Left colon (tissue), 2 donors: ENCODE results near the gene EPHA7. TPM values are rescaled to one million over a fixed set of nuclear protein-coding genes. Genes with fewer than 3 reads are reported as not detected.

Experiments used
- ATAC-seq: fragments of 200-7000 bp; cut with Tn5 transposase; one replicate; pipeline ENCODE4 v1.9.1; 2020; ENCODE audit warnings: mild to moderate bottlenecking, moderate library complexity
- DNase-seq, 2 donors: peaks; one replicate each; pipeline ENCODE4 v3.0.0-alpha.2; 2020
- intact Hi-C, 2 donors: fragments of 100-400 bp; cut with DNase I in 1 of 2; cut with micrococcal nuclease in 1 of 2; formaldehyde crosslinking; loops; one replicate each; pipeline versions ENCODE4 v1.11.2 to v1.14.0; 2022; cut with DNase I, micrococcal nuclease
- long read RNA-seq: library from polyadenylated mRNA; unstranded; transcript quantifications from one replicate; pipeline ENCODE4 v2.0.0, GENCODE V29; 2021
- total RNA-seq, 2 donors: library from RNA; stranded (reverse); fragmentation: NEBNext Ultra II Directional; extraction: Animal tissue kit (Norgen Biotek cat#: 25700); gene quantifications; one replicate each; pipeline ENCODE4 v1.2.1, GENCODE V29; 2021
- donor health status: DM: no; HTN: no; CAD: no.
- donor health status: DM: yes; HTN: yes; CAD: no.

The EPHA7 gene
- total RNA-seq: 10 to 100 TPM in 1 of 2 donors, under 1 TPM in 1; 0.34 to 10.8 TPM
- long read RNA-seq: 0 reads

DNA sequence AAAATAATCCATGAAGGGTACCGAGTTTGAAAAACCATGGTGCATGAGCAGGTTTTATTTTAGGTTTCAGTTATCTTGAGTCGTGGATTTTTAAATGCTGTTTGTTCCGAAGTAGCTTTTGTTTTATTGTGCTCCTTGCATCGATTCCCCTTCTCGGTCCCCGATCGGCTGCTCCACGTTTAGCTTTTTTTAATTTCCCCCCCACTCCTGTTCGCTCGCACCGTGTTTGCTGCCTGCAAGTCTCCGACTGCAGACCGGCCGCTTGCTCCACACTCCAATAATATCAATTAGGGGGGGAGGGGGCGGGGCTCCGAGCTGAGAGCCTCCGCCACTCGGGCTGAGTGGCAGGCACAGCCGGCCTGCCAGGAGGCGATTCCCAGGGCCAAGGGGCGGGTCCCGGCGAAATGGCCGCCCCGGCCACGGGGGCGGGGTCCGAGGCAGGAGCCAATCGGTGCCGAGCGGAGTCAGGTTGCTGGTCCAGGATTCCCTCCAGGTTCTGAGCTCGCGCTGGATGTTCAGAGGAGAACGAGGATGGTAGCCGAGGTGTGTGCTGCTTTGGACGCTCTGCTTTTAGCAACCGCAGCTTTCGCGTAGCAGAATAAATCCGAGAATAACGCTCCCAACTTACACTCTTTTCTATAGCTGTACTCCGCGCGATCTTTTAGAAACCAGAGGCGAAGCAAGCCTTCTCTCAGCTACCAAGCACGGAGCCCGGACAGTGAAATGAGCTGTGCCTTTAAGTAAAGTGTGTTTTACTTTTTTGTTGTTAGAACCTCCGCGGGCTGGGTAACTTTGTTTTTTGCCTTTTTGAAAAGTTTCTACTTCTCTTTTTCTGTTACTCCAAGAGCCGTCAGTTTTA, at the start of gene EPHA7:
TSS of gene EPHA7 (minus strand) at position 256 of the 859 bp plus-strand sequence. CDS start at position 38, 218 bp downstream.
- DNase-seq (peak; percentile 83 to 87), ATAC-seq (peak; percentile 98)
- intact Hi-C loops: no loop called here

GRCh38 chr6:93468291-93468690, 48.9 kb upstream of the EPHA7 start:
- ATAC-seq: no peak
- no peak for DNase-seq
- intact Hi-C loops: no loop called here

DNA sequence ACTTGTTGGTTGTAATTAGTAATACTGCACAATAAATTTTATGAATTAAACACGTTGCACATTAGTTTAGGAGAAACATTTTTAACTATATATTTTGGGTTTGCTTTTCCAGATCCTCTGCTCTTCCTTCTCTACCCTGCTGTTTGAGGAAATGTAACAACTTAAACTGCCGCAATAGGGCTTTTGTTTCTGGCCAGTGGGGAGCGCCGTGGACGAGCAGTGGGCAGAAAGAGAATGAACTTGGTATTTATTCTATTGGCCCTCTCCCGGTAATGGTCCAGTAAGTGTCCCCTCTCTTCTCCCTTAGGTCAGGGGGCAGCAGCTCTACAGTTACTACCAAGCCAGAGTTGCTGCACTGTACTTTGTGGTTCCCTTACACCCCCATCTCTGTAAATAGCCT, 35.2 kb upstream of the EPHA7 start:
- ATAC-seq (no peak), DNase-seq (no peak)
- intact Hi-C loops: no loop called here

- intact Hi-C loops: no loop called here
- DNase-seq: no peak
- ATAC-seq: no peak
These were observed 34.6 kb upstream of the EPHA7 start for GRCh38 chr6:93453956-93454355.

- peak; percentile 56 for ATAC-seq
These were observed 28.5 kb upstream of the EPHA7 start for GRCh38 chr6:93447874-93448273.

GRCh38 chr6:93437491-93437890, 18.1 kb upstream of the EPHA7 start:
- ATAC-seq (no peak), DNase-seq (no peak)
- intact Hi-C loops: no loop called here

More at GRCh38 chr6:93447874-93448273, 28.5 kb upstream of the EPHA7 start:
- DNase-seq: no peak
- intact Hi-C loops: no loop called here

- ATAC-seq: no peak
- DNase-seq: no peak
- intact Hi-C loops: no loop called here
These were observed 14.2 kb upstream of the EPHA7 start for GRCh38 chr6:93433592-93433991.

DNA sequence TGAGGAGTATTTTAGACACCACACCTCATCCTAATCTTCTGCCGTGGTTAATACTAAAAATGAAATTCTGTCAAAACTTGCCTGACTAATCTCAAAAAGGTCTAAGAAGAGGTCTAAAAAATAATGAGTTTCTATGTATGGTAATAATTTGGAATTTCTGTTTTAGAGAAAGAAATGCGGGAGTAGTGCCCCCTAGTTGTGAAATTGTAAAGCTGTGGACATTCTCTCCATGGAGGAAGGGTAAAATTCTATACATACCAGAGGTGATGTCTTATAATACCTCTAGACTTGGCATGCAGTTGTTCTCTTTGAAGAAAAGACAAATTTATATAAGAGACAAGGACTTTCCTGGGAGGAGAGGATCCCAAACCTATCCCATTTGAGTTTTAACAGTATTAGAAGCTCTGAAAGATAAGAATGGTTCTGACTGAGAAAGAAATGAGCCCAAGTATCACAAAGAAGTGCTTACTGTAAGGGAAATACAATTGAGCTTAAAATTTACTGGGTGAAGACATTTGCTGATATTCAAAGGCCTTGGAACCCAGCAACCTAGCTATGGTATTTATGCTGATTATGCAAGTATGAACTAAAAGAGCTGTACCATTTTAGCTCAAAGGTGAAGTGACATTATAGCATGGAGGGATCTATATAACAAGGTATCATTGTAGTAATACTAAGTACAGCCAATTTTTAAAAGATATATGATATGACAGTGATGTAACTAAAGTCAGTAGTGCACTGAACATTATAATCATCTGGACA, 5.1 kb upstream of the EPHA7 start:
- intact Hi-C loops: no loop called here
- ATAC-seq (no peak), DNase-seq (no peak)

DNA sequence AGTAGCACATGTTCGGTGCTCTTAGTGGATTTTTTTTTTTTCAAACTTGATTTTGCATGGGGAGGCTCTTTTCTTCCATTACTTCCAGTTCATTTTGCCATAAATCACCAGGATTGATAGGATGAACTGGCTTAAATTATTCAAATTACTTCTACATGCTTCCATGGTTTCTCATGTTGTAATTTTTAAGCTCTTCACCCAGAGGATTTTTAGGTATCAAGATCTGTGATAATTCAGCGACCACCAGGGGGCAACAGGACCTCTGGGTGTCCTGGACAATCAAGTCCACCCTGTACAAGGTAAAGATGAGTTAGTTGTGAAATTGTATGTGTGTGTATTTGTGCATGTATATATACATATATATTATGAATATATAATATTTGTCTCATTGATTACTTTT, 4.2 kb upstream of the EPHA7 start:
- no peak for ATAC-seq
- intact Hi-C loops: no loop called here

DNA sequence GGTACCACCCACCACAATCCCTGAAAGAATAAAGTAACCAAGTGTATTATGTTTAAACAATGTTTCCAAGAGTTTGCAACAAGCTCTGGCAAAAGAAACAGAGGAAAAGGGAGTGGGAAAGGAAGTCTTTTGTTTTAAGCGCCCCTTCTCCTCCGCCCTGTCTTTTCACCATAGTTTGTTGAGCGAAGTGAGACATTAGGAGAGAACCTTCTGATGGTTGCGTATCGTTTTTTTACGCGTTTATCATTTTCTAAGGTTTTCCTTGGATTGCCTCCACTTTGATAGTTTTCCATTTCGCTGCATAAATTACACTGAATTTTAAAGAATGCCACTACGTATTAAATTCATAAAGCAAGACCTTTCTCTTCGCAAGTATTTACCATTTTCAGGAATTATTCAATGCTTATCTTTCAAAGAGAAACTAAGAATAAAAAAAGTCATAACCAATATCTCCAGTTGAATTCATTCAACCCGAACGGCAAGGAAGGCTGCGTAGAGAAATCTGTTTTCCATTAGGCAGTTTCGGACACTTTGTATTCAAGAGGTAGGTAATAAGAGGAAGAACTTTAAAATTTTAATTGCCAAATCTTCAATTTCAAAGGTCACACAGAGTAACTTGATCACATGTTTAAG, 920 bp upstream of the EPHA7 start:
- DNase-seq: no peak
- intact Hi-C loops: no loop called here
- ATAC-seq: no peak

More for the DNA sequence above, 4.2 kb upstream of the EPHA7 start:
- peak in 1 of 2 donors; percentile 53 for DNase-seq

DNA sequence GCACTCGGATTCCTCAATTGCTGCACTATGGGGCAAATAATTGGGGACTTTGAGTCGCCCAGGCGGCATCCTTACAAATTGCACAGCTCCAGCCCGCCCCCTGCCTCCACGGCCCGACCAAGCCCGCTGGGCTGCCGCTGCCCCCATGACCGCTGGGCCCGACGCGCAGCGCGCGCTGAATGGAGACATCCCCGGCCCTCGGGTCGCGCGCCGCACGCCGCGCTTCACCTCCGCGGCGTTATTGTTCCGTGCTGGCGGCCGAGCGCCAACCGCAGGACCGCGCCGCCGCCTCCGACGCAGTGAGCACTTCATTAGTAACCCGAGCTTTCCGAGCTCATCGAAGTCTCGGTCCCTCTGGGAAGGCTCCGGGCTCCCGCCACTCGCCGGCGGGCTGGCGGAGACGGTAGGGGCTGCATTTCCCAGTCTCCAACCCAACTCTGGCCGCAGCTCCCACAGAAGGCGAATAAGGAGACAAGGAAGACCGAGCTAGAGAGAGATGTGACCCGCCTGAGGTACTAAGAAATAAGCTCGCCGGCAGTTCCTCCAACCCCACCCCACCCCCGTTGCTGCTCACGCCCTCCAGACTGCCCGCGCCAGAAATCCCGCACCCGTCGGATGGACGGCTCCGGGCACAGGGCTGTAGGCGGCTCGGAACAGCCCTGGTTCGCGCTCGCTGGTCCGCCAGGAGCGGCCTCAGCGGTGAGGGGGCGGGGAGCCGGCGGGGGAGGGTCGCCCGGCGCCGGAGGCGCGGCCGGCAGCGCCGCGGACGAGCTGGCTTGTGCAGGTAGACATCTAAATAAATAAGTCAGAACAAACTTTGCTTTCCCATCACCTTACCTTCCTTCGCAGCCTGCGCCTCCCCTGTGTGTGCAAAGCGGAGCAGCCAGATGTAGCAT, 703 bp downstream of the EPHA7 start:
- DNase-seq (peak in 1 of 2 donors; percentile 21), ATAC-seq (peak; percentile 49)
- intact Hi-C loops: no loop called here

GRCh38 chr6:93418033-93418407, 1.3 kb downstream of the EPHA7 start:
- DNase-seq (no peak), ATAC-seq (no peak)
- intact Hi-C loops: no loop called here

DNA sequence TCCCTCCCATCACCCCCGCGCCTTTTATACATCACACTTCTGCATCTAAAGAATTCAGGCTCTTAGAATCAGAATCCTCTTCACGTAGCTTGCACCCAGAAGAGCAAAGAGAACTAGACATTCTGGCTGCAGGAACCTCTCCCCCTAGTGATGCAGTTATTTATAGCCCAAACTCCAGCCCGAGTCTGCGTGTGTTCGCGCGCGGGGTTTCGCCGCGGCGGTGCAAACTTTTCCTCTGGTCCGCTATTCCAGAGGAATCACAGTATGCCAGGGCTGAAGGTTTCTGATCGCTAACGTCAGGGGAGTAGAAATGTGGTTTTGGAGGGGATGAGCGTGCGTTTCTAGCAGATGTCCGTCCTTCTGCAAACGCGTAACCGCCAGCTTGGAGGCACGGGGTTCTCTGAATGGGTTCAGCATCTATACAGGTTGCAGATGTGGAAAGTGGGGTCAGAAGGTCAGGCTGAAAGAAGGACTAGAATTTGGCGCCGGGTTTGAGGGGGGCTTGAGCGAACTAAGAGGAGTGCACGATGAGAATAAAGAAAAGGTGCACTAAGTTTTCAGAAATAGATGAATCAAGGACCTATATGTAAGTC, 1.8 kb downstream of the EPHA7 start:
- intact Hi-C loops: no loop called here
- no peak for ATAC-seq
- DNase-seq: peak in 1 of 2 donors; percentile 2

DNA sequence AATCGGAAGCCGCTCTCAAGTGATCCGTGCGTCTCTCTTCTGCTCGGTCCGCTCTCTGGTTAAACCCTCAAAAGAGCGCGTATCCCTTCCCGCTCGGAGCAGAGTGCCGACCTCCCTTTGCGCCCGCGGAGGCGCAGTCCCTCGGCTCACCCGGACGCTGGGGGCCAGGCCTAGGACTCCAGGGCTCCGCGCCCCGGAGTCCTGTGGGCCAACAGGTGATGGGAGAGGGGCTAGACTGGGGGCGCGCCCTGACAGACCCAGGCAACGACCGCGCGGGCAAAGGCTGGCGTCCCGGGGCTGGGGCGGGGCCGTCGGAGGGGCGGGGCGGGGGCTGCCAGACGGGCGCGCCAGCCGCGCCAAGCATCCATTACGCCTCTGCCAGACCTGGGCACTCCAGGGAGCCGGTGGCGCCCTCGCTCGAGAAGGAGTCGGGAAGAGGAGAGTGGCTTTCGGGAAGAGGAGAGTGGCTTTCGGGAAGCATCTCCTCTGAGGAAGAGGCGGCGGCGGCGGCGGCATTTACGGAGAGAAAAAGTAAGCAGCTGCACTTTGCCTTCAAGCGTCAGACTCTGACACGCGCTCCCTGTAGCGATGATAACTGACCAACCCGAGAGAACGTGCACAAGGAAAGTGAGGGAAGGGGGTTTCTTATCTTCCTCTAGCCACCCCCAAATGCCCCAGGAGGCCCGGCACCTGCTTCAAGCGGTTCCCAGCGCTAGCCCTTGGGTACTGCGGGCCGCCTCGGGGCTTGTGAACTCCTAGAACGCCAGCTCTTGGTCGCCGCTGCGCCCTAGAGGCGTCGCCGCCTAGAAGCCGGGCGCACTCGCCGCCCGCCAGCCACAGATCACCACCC, 2.6 kb downstream of the EPHA7 start:
- intact Hi-C loops: no loop called here
- ATAC-seq (no peak), DNase-seq (peak in 1 of 2 donors; percentile 11)

DNA sequence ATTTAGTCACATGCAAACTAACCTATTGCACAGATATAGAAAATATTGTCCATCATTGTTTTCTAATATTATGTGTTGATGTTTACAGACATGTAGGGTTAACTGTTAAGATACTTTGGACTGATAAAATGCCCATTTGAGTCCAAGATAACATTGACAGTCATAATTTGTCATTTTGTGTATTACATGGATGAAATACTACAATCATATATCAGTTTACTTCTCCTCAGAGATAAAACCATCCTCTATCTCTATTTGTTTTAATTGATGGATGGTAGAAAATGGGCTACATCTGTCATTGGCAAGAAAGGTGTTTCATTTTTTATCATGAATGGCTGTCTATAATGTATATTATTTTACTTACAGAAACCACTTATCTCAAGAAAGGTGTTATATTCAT, 6.2 kb downstream of the EPHA7 start:
- intact Hi-C loops: no loop called here
- DNase-seq (no peak), ATAC-seq (no peak)

DNA sequence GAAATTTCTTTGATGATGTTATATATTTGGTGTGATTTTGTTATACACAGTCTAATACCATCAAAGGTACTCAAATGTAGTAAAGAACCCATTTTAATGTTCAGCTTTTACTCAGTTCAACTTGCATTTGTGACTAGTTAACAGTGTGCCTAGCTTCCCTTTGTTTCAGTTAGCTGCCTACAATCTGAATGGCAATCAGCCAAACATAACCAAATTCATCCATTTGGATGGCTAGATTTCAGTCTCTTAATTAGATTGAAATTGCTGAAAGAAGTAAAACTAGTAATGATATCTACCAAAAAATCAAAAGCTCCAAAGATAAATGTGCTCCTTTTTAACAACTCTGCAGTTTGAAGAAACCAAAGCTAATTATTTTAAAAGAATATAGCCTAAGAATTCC, 6.9 kb downstream of the EPHA7 start:
- ATAC-seq: no peak
- no peak for DNase-seq
- intact Hi-C loops: no loop called here

DNA sequence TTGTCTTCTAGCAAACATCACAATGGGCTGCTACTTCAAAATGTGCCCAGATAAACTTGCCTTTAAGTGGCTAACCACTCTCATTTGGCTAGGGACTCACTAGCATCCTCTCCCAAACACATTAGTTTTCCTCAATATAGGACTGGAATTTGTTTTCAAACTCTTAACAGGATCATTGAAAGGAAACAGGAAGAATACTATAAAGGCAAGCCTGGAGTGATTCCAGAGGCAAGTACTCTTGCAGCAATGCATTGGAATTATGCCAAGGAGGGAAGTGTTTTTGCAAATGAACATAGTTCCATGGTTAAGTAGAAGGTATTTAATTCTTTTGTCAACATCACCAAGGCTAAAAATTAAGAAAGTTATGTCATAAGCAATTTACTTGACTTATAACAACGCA, 12.2 kb downstream of the EPHA7 start:
- no peak for DNase-seq
- intact Hi-C loops: no loop called here
- no peak for ATAC-seq
